Measurements from ENCODE around the gene WDFY4.

- TF ChIP-seq EZH2 (IDR thresholded peaks at IDR 0.05; ENCODE audit: insufficient read depth, poor library complexity, severe bottlenecking) (no peak), EZH2phosphoT487 (IDR thresholded peaks at IDR 0.05; ENCODE audit: insufficient read depth, low read depth) (no peak)
Observed at GRCh38 chr10:49001870-49002672, 317.4 kb downstream of the WDFY4 start.
